HG03354 (cell line): ENCODE results near the gene CCSER1.

Experiments used
- ATAC-seq: cut with Tn5 transposase; IDR thresholded peaks from one replicate; pipeline ENCODE4 v1.9.1; 2021; ENCODE audit warnings: mild to moderate bottlenecking; ENCODE audit not compliant: unreplicated experiment, poor library complexity, severe bottlenecking

Gene CCSER1

GRCh38 chr4:90187148-90187884 lies 60.1 kb downstream of the CCSER1 start:
- no peak for ATAC-seq

DNA sequence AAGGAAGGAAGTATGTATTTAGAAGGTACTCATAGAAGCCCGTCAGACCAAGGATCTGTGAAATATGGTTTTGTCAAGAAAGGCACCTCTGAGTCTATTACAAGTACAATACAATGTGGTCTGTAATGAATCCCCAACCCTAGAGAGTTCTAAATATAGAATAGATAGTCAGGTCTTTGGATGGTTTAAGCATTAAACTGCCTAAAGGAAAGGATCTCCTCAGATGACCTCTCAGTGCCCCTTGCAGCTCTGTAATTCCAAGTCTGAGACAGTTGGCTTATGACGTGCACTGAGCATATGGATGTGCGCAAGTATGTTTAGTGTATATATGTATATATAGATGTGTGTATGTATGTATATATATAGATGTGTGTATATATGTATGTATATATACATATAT lies 62.0 kb downstream of the CCSER1 start:
- ATAC-seq: no peak

- no peak for ATAC-seq
Observed at GRCh38 chr4:90189946-90190345, 62.8 kb downstream of the CCSER1 start.

GRCh38 chr4:90190525-90190924 lies 63.3 kb downstream of the CCSER1 start:
- ATAC-seq: no peak

DNA sequence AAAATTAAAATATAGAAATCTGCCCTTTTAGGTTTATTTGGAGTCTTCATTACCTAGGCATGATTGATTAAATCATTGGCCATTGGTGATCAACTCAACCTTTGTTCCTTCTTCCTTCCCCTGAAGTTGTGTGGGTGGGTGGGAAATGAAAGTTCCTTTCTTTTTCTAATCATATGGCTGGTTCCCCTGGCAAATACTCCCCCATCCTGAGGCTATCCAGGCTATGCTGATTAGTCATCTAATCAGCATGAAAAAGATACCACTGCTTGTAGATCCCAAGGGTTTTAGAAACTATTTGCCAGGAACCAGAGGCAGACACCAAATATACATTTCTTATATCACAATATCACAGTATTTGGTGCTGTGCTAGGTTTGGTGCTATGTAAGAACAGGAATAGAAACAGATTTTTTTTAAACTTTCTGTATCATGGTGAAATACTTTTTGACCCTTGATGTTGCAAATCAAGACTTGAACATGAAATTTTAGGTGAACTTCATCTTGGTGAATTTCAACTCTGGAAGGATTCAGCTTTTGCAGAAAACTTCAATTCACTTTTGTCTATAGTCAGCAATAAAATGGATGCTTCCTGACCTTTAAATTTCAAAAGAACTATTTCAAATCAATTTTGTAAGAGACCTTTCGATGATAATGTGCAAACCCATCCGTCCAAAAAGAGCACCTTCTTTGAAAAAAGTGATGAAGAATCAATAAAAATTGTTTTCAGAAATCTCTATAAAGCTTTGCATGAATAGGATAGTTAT lies 71.1 kb downstream of the CCSER1 start:
- no peak for ATAC-seq

GRCh38 chr4:90207887-90208454 lies 80.8 kb downstream of the CCSER1 start:
- ATAC-seq: no peak

- no peak for ATAC-seq
Observed at GRCh38 chr4:90209922-90210321, 82.7 kb downstream of the CCSER1 start.

DNA sequence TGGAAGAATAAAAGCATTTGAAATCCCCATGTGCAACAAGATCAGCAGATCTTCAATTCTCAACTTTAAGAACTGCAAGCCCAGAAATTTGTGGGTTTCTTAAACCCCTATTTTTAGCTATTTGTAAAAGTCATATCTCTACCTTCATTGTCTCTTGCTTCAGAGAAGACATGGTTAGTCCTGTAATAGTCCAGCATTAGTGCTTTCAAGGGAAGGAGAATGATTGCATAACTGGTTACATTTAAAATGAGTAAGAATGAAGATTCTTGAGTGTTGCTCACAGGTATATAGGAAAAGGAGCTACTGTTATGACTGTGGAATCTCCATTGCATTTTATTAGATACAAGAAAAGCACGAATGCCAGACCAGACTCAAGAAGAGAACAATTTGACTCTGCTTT lies 84.0 kb downstream of the CCSER1 start:
- no peak for ATAC-seq

- peak; percentile 70 for ATAC-seq
Observed at GRCh38 chr4:90215286-90215685, 88.1 kb downstream of the CCSER1 start.

GRCh38 chr4:90219822-90220221 lies 92.6 kb downstream of the CCSER1 start:
- ATAC-seq: no peak

GRCh38 chr4:90220459-90220858 lies 93.3 kb downstream of the CCSER1 start:
- no peak for ATAC-seq

DNA sequence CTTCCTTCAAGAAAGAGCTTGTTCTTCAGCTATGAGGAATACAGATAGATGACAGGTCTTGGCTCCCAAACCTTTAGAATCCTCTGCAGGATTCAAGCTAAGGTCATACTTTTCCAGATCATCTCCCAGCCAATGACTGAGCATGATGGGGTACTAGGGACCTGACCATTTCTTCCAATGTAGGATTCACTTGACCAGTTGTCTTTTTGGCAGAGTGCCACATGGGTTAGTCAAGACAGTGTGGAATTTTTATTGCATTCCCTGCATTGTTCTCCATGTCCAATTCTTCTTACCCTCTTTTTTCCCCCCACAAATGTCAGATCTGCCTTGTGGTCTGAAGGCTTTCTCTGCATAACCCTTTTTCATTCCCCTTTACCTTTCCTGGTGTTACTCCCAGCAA lies 99.5 kb downstream of the CCSER1 start:
- ATAC-seq: no peak

GRCh38 chr4:90227177-90227576 lies 100.0 kb downstream of the CCSER1 start:
- ATAC-seq: no peak

DNA sequence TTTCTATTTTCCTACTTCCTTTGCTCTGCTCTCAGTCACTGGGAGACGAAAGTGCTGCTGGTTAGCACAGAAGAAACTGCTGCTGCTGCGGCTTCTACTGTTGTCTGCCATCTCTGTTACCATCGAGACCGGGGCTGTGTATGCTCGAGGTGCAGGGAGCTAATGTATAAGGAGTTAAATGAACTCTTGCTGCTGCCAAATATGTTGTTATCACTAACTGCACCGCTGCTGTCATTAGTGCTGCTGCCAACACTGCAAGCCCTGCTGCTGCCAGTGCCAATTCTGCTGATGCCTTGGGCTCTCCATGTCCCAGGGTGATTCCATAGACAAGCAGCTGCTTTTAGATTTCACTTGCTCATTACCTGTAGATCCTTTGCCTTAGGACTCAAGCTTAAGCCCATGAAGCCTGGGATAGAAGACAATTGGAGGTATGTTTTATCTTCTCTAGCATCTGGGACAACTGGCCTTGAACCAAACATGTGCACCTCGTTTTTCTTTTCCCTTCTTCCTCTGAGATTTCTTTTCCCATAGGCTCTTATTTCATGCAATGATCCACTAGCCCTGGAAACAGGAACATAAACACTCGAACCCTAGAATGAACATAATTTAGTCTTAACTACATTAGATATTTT lies 107.8 kb downstream of the CCSER1 start:
- no peak for ATAC-seq

- ATAC-seq: no peak
Observed at GRCh38 chr4:90237751-90238530, 110.7 kb downstream of the CCSER1 start.

- no peak for ATAC-seq
Observed at GRCh38 chr4:90240333-90240732, 113.1 kb downstream of the CCSER1 start.

DNA sequence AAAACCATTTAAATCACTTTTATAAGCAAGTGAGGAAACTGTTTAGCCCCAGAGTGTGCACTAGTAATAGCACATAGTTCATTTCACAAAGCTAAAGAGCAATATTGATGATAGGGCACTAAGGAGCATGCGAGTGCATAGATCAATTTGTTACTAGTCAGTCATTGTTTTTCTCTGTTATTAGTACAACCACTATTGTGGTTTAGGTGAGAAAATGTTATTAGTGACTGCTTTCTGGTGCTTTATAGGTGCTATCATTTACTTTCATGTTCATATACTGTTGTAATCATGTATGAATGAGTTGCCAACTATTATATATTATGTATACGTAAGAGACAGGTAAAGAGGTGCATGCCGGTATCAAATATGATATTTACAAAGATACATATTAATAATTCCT lies 113.8 kb downstream of the CCSER1 start:
- ATAC-seq: no peak

GRCh38 chr4:90245837-90246236 lies 118.6 kb downstream of the CCSER1 start:
- ATAC-seq: no peak

DNA sequence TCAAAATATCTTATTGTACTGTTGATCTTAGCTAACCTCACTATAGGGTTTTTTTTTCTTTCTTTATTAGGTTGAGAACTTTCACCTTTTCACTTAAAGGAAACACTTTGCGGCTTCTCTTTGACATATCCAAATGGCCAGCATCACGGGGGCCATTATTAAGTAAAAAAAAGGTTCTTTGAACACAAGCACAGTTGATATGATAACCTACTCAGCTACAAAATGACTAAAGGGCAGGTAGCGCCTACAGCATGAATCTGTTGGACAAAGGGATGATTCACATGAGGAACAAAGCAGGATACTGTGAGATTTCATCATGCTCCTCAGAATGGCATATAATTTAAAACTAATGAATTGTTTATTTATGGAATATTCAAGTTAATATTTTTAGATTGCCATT lies 119.6 kb downstream of the CCSER1 start:
- no peak for ATAC-seq

DNA sequence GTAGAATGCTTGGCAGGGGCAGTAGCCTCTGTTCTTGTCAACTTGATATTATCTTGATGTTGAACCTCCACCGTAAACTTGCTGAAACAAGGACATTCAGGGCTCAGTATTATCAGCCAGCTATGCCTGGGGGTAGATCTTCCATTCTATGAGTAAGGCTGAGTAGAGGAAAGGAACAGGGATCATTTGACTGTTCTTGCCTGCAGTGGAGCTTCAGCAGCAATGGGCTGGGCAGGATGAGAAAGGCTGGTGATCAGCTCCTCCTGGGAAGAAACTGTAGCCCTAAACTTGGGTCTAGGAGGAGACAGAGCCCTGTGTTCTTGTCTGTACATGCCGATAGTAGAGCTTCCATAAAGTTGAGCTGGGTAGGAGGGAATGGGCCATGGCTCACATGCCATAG lies 127.2 kb downstream of the CCSER1 start:
- ATAC-seq: no peak
